HepG2 (cell line): ENCODE data around the gene LRBA. TPM values are rescaled to one million over a fixed set of nuclear protein-coding genes. Genes with fewer than 3 reads are reported as not detected.

Source experiments
- ATAC-seq: fragments of 200-7000 bp; cut with Tn5 transposase; 3 replicates; pipeline ENCODE4 v1.9.1; 2020; ENCODE audit warnings: mild to moderate bottlenecking, moderate library complexity
- BruUV-seq: library from RNA; stranded (reverse); fragments of 400-500 nt; replicated peaks from 2 replicates; lab custom pipeline; 2021; lab: Mats Ljungman, UMichigan
- CTCF ChIA-PET: fragments of 300-600 bp; formaldehyde crosslinking; extraction: SDS; loops from one replicate; lab custom pipeline; 2021; ENCODE audit warnings: low total read pairs, inconsistent platforms, low intra/inter-chr PET ratio; lab: Yijun Ruan, JAX
- POLR2A ChIA-PET: fragments of 350-600 bp; sonication (Branson Sonifier 250); formaldehyde crosslinking; loops from one replicate; lab custom pipeline; 2020; ENCODE audit warnings: antibody characterized with exemption, inconsistent platforms; lab: Yijun Ruan, JAX
- DNase-seq: peaks from one replicate; pipeline ENCODE4 v3.0.0-alpha.2; 2015; ENCODE audit warnings: low spot score
- FAIRE-seq: peaks from 3 replicates; lab custom pipeline; 2011; peaks lifted over from hg19 to GRCh38; lab: Jason Lieb, UNC
- H2AFZ ChIP-seq: one replicate; pipeline ENCODE4 v1.6.1; 2011; ENCODE audit warnings: low read length, inconsistent platforms
- H3K27ac ChIP-seq: fragments of 300-600 bp; 3 replicates; pipeline ENCODE4 v1.8.0; 2011; ENCODE audit warnings: mixed run types, mild to moderate bottlenecking, mixed read lengths, low read length, inconsistent platforms; ENCODE audit not compliant: insufficient read depth; ENCODE audit errors: extremely low read length
- H3K27me3 ChIP-seq, 2 experiments: fragments of 200-600 bp in 1 of 2; 2 replicates in 1 of 2; 3 replicates in 1 of 2; pipeline versions ENCODE4 v1.6.0 to v1.8.0; 2011; ENCODE audit warnings: low read length in 2 of 2, mild to moderate bottlenecking in 2 of 2, moderate library complexity in 2 of 2, inconsistent platforms in 1 of 2; ENCODE audit not compliant: insufficient read depth in 2 of 2, control insufficient read depth in 1 of 2
- H3K36me3 ChIP-seq, 2 experiments: fragments of 200-600 bp in 1 of 2; replicated peaks in 1 of 2; 2 replicates in 1 of 2; 3 replicates in 1 of 2; pipeline versions ENCODE4 v1.5.1 to v1.8.0; 2011; ENCODE audit warnings: low read length in 2 of 2, inconsistent platforms in 1 of 2; ENCODE audit not compliant: insufficient read depth in 2 of 2, control insufficient read depth in 1 of 2
- H3K4me1 ChIP-seq: 2 replicates; pipeline ENCODE4 v1.5.1; 2012; ENCODE audit warnings: low read length, inconsistent platforms; ENCODE audit not compliant: insufficient read depth
- H3K4me2 ChIP-seq: 2 replicates; pipeline ENCODE4 v1.6.0; 2011; ENCODE audit warnings: low read depth, low read length, inconsistent platforms
- H3K4me3 ChIP-seq, 3 experiments: fragments of 200-600 bp in 1 of 3; sonication (generic), shearing (Covaris generic) in 1 of 3; replicated peaks in 1 of 3; 2 replicates each; pipeline ENCODE4 v1.5.1; 2011 to 2016; ENCODE audit warnings: low read length in 3 of 3, inconsistent platforms in 2 of 3, low read depth in 2 of 3, mild to moderate bottlenecking in 2 of 3, control low read depth in 1 of 3, mixed read lengths in 1 of 3; ENCODE audit not compliant: insufficient read depth in 1 of 3
- H3K79me2 ChIP-seq: one replicate; pipeline ENCODE4 v1.6.1; 2011; ENCODE audit warnings: low read length, inconsistent platforms; ENCODE audit not compliant: insufficient read depth
- H3K9ac ChIP-seq: 2 replicates; pipeline ENCODE4 v1.6.0; 2011; ENCODE audit warnings: mild to moderate bottlenecking, low read depth, low read length, inconsistent platforms; ENCODE audit not compliant: insufficient read depth
- H3K9me3 ChIP-seq: 2 replicates; pipeline ENCODE4 v1.5.1; 2012; ENCODE audit warnings: mild to moderate bottlenecking, low read length
- H4K20me1 ChIP-seq: 2 replicates; pipeline ENCODE4 v1.6.0; 2011; ENCODE audit warnings: inconsistent platforms, mild to moderate bottlenecking, low read length, moderate library complexity; ENCODE audit not compliant: insufficient read depth
- ATF2 ChIP-seq: sonication (generic); formaldehyde crosslinking; IDR thresholded peaks from 2 replicates; pipeline ENCODE4 v1.4.0; 2020; ENCODE audit warnings: missing genetic modification reagents
- CHD4 ChIP-seq: fragments of 200-600 bp; sonication (generic); IDR thresholded peaks from 2 replicates; pipeline ENCODE4 v1.7.0; 2017; ENCODE audit warnings: mild to moderate bottlenecking, low read length, borderline replicate concordance
- DR1 ChIP-seq: sonication (generic); formaldehyde crosslinking; IDR thresholded peaks from 2 replicates; pipeline ENCODE4 v1.8.0; 2021; ENCODE audit warnings: mild to moderate bottlenecking, missing genetic modification reagents, inconsistent platforms
- EP300 ChIP-seq, 3 experiments: sonication (generic) in 1 of 3; formaldehyde crosslinking in 1 of 3; IDR thresholded peaks; 2 replicates each; pipeline versions ENCODE4 v1.5.1 to v1.6.1; 2011 to 2020; ENCODE audit warnings: low read depth in 2 of 3, low read length in 2 of 3, borderline replicate concordance in 1 of 3, improper control_type of control experiment in 1 of 3, mild to moderate bottlenecking in 1 of 3, missing genetic modification reagents in 1 of 3, moderate library complexity in 1 of 3
- IRF2 ChIP-seq: IDR thresholded peaks from 2 replicates; pipeline ENCODE4 v1.6.1; 2018; ENCODE audit warnings: missing genetic modification reagents, missing compliant biosample characterization
- JUN ChIP-seq: sonication (generic); formaldehyde crosslinking; IDR thresholded peaks from 2 replicates; pipeline ENCODE4 v1.4.0; 2020; ENCODE audit warnings: mild to moderate bottlenecking, missing genetic modification reagents
- PREB ChIP-seq: sonication (generic); formaldehyde crosslinking; IDR thresholded peaks from 2 replicates; pipeline ENCODE4 v1.4.0; 2020; ENCODE audit warnings: missing genetic modification reagents
- PRMT3 ChIP-seq: sonication (generic); formaldehyde crosslinking; IDR thresholded peaks from 2 replicates; pipeline ENCODE4 v1.8.1; 2022; ENCODE audit warnings: low read depth, mild to moderate bottlenecking, moderate library complexity, missing genetic modification reagents, borderline replicate concordance
- RARA ChIP-seq: IDR thresholded peaks from 2 replicates; pipeline ENCODE4 v1.6.1; 2016; ENCODE audit warnings: missing genetic modification reagents, missing compliant biosample characterization
- RNF2 ChIP-seq: fragments of 450-650 bp; conservative IDR thresholded peaks from 2 replicates; pipeline ENCODE4 v1.6.1; 2016; ENCODE audit warnings: low read depth
- RXRB ChIP-seq: IDR thresholded peaks from 2 replicates; pipeline ENCODE4 v1.6.1; 2016; ENCODE audit warnings: borderline replicate concordance, missing genetic modification reagents, missing compliant biosample characterization
- SP2 ChIP-seq: sonication (generic); formaldehyde crosslinking; IDR thresholded peaks from 2 replicates; pipeline ENCODE4 v1.5.1; 2020; ENCODE audit warnings: mild to moderate bottlenecking, missing genetic modification reagents
- ZNF577 ChIP-seq: sonication (generic); formaldehyde crosslinking; IDR thresholded peaks from 2 replicates; pipeline ENCODE4 v1.4.0; 2020; ENCODE audit warnings: mild to moderate bottlenecking, low read depth, missing genetic modification reagents, borderline replicate concordance
- ZNF709 ChIP-seq: sonication (generic); formaldehyde crosslinking; IDR thresholded peaks from 2 replicates; pipeline ENCODE4 v1.5.0; 2020; ENCODE audit warnings: mild to moderate bottlenecking, missing genetic modification reagents
- ZNF770 ChIP-seq: sonication (generic); formaldehyde crosslinking; IDR thresholded peaks from 2 replicates; pipeline ENCODE4 v1.5.0; 2020; ENCODE audit warnings: mild to moderate bottlenecking, missing genetic modification reagents
- ZNF83 ChIP-seq: sonication (generic); formaldehyde crosslinking; IDR thresholded peaks from 2 replicates; pipeline ENCODE4 v1.4.0; 2020; ENCODE audit warnings: missing genetic modification reagents, mild to moderate bottlenecking, borderline replicate concordance
- WGBS: methylation state at CpG from one replicate; pipeline ENCODE4 v1.1.6; 2017; ENCODE audit warnings: low lambda C conversion rate; 5-methylcytosine and 5-hydroxymethylcytosine counted together
- in situ Hi-C: cut with HindIII; loops from 2 replicates; pipeline ENCODE4 v1.10.0; 2017; ENCODE audit warnings: low pct_unique_long_range_greater_than_20kb; ENCODE audit not compliant: extremely low pct_ligation_motif_present
- intact Hi-C: fragments of 100-400 bp; cut with micrococcal nuclease; formaldehyde crosslinking; loops from one replicate; pipeline ENCODE4 v1.10.0; 2022; ENCODE audit not compliant: unreplicated experiment
- polyA plus RNA-seq, 8 experiments: library from polyadenylated mRNA; depleted of rRNA in 3 of 8; stranded (reverse) in 7 of 8; unstranded in 1 of 8; fragments of >200 nt; fragmentation: Illumina TruSeq in 4 of 8; extraction: Trizol in 4 of 8; gene quantifications; 2 replicates each; pipeline versions ENCODE4 v1.2.1 to v1.2.3, GENCODE V29; 2011 to 2016; ENCODE audit warnings: low read depth in 4 of 8, missing spikeins in 1 of 8, mixed read lengths in 1 of 8; ENCODE audit not compliant: insufficient read depth in 1 of 8
- total RNA-seq, 5 experiments: library from RNA; depleted of rRNA; stranded (reverse); fragments of >200 nt; fragmentation: Illumina TruSeq; extraction: Trizol; gene quantifications; 2 replicates each; pipeline ENCODE4 v1.2.3, GENCODE V29; 2016; ENCODE audit warnings: low read depth in 1 of 5

Gene LRBA
- total and polyA plus RNA-seq, 2 of the 13 experiments (the other 11 are each of a cell fraction or from before 2014, with no cell fraction given) = 21.0 to 37.2 TPM

- in situ Hi-C loops = no loop called here
- TF ChIP-seq RXRB (CRISPR knock-in tag) = no peak
- TF ChIP-seq PRMT3 (CRISPR knock-in tag) = no peak
- no peak for TF ChIP-seq DR1 (CRISPR knock-in tag)
- TF ChIP-seq JUN (CRISPR knock-in tag) = no peak
- no peak for TF ChIP-seq ZNF709 (CRISPR knock-in tag)
- TF ChIP-seq ZNF577 = no peak
- TF ChIP-seq ATF2 (CRISPR knock-in tag) = no peak
- TF ChIP-seq EP300 (IDR thresholded peaks at IDR 0.05; ENCODE audit: low read depth in 2 of 2, low read length in 2 of 2) = no peak
- TF ChIP-seq EP300 (CRISPR knock-in tag; IDR thresholded peaks at IDR 0.05; ENCODE audit: borderline replicate concordance) = no peak
- no peak for TF ChIP-seq SP2
- TF ChIP-seq ZNF770 (CRISPR knock-in tag) = no peak
- TF ChIP-seq PREB (CRISPR knock-in tag) = no peak
- no peak for TF ChIP-seq ZNF83 (CRISPR knock-in tag)
- TF ChIP-seq RARA = no peak
- TF ChIP-seq RNF2 = no peak
- no peak for TF ChIP-seq CHD4
- no peak for TF ChIP-seq IRF2
Observed at GRCh38 chr4:150401083-150401687, 613.9 kb downstream of the LRBA start.

More at GRCh38 chr4:150401083-150401687, 613.9 kb downstream of the LRBA start:
- no peak overlapping the region for H3K9ac ChIP-seq
- no peak overlapping the region for H2AFZ ChIP-seq
- POLR2A ChIA-PET = no interaction called here
- no peaks in the 10 kb centered on the region for H3K27me3 ChIP-seq
- CTCF ChIA-PET = no interaction called here
- FAIRE-seq (no peak), ATAC-seq (no peak), DNase-seq (no peak)
- no peak overlapping the region for H3K4me2 ChIP-seq
- no peaks in the 10 kb centered on the region for H4K20me1 ChIP-seq
- no peaks in the 10 kb centered on the region; a peak in 1 of 5 replicates for H3K36me3 ChIP-seq
- no peak overlapping the region for H3K4me3 ChIP-seq
- no peaks in the 10 kb centered on the region for H3K79me2 ChIP-seq
- H3K9me3 ChIP-seq = no peaks in the 10 kb centered on the region
- no peak overlapping the region for H3K27ac ChIP-seq
- H3K4me1 ChIP-seq = no peaks in the 10 kb centered on the region
- BruUV-seq = no TSS peak
- 97% methylated on average over 7 of the region's 7 CpGs for WGBS
- intact Hi-C loops = no loop called here
